ENCODE data around the gene PRRC2A. TPM values are rescaled to one million over a fixed set of nuclear protein-coding genes. Genes with fewer than 3 reads are reported as not detected.
A peak's percentile ranks its signal among the peaks of the same experiment; 100 is the strongest.

PRRC2A gene
- polyA plus RNA-seq, 1 donor (not counting 4 experiments of a cell fraction or from before 2014, with no cell fraction given): 20.5 TPM

DNA sequence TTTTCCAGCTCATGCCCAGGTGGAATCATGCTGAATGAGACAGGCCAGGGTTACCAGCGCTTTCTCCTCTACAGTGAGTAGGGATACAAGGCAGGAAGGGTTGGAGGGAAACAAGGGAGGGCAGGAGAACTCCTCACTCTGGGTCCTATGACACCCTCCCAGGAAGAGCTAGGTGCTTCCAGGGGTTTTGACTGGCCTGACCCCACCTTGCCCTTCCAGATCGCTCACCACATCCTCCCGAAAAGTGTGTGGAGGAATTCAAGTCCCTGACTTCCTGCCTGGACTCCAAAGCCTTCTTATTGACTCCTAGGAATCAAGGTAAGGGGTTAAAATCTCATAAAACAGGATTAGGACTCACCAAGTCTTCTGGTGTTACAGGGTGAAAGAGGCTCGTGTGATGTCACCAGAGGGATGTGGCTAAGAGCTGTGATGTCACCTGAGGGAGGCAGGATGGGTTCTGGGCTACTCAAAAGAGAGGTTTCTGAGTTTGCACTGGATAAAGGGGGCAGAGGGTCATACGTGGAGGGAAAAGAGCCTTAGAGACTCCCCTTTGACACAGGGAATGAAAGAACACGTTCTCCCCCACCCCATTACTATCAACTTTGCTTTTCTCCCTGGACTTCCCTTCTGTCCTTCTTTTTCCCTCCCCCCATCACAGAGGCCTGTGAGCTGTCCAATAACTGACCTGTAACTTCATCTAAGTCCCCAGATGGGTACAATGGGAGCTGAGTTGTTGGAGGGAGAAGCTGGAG, 37.1 kb downstream of the PRRC2A start:
- dilution Hi-C loops (cut with MboI; ENCODE audit: extremely low pct_ligation_motif_present, low sequenced_read_pairs): no loop called here
- Histone ChIP-seq H3K27ac (ENCODE audit: control insufficient read depth, insufficient read depth, low read length) (no peak overlapping the region), H3K4me3 (ENCODE audit: control insufficient read depth in 2 of 3, extremely low read depth in 1 of 3, insufficient read depth in 2 of 3, low read depth in 1 of 3, low read length in 3 of 3) (no peak overlapping the region), H2AFZ (ENCODE audit: control insufficient read depth, low read length) (no peak overlapping the region), H4K20me1 (ENCODE audit: control insufficient read depth, extremely low read depth, insufficient read depth, low read length) (no peaks in the 10 kb centered on the region), H3K9me3 (ENCODE audit: control insufficient read depth, low read depth, low read length) (no peaks in the 10 kb centered on the region), H3K4me1 (ENCODE audit: control insufficient read depth, extremely low read depth, insufficient read depth, low read length) (peaks cover 25% of the 10 kb centered on the region), H3K9me1 (ENCODE audit: control insufficient read depth, extremely low read depth, insufficient read depth, low read length) (no peaks in the 10 kb centered on the region), H3K27me3 (ENCODE audit: control insufficient read depth, extremely low read depth, insufficient read depth, low read length) (no peaks in the 10 kb centered on the region), H3K9ac (ENCODE audit: control insufficient read depth, extremely low read depth, insufficient read depth, low read length) (no peak overlapping the region), H3K79me2 (ENCODE audit: control insufficient read depth, insufficient read depth, low read length) (peaks cover 34% of the 10 kb centered on the region), H3K36me3 (ENCODE audit: control insufficient read depth in 2 of 2, extremely low read depth in 1 of 2, insufficient read depth in 2 of 2, low read length in 2 of 2) (peaks cover 8 to 10% of the 10 kb centered on the region in 2 experiments), H3K4me2 (ENCODE audit: control insufficient read depth, extremely low read depth, insufficient read depth, low read depth, low read length) (no peak overlapping the region)
- DNase-seq (ENCODE audit: low read depth, low spot score) (no peak), FAIRE-seq (no peak)
- no peak for TF ChIP-seq EZH2 (IDR thresholded peaks at IDR 0.05; ENCODE audit: low read length)
- TF ChIP-seq, protein P1, sequence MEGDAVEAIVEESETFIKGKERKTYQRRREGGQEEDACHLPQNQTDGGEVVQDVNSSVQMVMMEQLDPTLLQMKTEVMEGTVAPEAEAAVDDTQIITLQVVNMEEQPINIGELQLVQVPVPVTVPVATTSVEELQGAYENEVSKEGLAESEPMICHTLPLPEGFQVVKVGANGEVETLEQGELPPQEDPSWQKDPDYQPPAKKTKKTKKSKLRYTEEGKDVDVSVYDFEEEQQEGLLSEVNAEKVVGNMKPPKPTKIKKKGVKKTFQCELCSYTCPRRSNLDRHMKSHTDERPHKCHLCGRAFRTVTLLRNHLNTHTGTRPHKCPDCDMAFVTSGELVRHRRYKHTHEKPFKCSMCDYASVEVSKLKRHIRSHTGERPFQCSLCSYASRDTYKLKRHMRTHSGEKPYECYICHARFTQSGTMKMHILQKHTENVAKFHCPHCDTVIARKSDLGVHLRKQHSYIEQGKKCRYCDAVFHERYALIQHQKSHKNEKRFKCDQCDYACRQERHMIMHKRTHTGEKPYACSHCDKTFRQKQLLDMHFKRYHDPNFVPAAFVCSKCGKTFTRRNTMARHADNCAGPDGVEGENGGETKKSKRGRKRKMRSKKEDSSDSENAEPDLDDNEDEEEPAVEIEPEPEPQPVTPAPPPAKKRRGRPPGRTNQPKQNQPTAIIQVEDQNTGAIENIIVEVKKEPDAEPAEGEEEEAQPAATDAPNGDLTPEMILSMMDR (optimal IDR thresholded peaks at IDR 0.05 in 1 of 3, IDR thresholded peaks at IDR 0.05 in 1 of 3, conservative IDR thresholded peaks at IDR 0.05 in 1 of 3; ENCODE audit: extremely low read depth in 1 of 3, insufficient read depth in 2 of 3, low read length in 3 of 3): no peak

DNA sequence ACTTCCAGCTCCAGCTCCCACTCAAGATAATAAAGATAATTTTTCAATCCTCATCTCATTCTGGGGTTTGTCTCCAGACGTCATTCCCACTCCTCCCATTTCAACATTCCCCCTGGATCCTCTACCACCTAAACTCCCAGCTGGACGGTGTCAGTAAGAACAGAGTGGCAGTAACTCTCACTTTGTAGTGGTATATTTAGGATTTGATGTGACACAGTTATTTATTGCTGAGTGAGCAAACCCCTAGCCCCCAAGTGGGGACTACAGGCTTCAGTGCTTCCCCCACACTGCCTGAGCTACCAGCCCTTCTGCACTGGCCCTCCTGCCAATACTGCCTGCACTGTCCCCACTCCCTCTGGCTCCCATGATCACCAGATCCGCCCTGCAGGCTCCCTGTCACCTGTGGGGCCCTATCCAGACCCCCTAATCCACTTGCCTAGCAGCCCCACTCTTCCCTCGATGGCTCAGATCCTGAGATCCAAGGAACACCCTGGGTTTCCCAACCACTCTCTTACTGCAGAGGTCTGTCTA, 37.7 kb downstream of the PRRC2A start:
- Histone ChIP-seq H3K27ac (ENCODE audit: control insufficient read depth, insufficient read depth, low read length) (no peak overlapping the region), H2AFZ (ENCODE audit: control insufficient read depth, low read length) (no peak overlapping the region), H3K79me2 (ENCODE audit: control insufficient read depth, insufficient read depth, low read length) (peaks cover 34% of the 10 kb centered on the region), H3K9me1 (ENCODE audit: control insufficient read depth, extremely low read depth, insufficient read depth, low read length) (no peaks in the 10 kb centered on the region), H3K9me3 (ENCODE audit: control insufficient read depth, low read depth, low read length) (no peaks in the 10 kb centered on the region), H3K4me1 (ENCODE audit: control insufficient read depth, extremely low read depth, insufficient read depth, low read length) (peaks cover 27% of the 10 kb centered on the region), H3K9ac (ENCODE audit: control insufficient read depth, extremely low read depth, insufficient read depth, low read length) (no peak overlapping the region), H3K4me2 (ENCODE audit: control insufficient read depth, extremely low read depth, insufficient read depth, low read depth, low read length) (peak overlapping the region; percentile 96), H3K36me3 (ENCODE audit: control insufficient read depth in 2 of 2, extremely low read depth in 1 of 2, insufficient read depth in 2 of 2, low read length in 2 of 2) (peaks cover 8 to 10% of the 10 kb centered on the region in 2 experiments), H3K27me3 (ENCODE audit: control insufficient read depth, extremely low read depth, insufficient read depth, low read length) (no peaks in the 10 kb centered on the region), H3K4me3 (ENCODE audit: control insufficient read depth in 2 of 3, extremely low read depth in 1 of 3, insufficient read depth in 2 of 3, low read depth in 1 of 3, low read length in 3 of 3) (no peak overlapping the region), H4K20me1 (ENCODE audit: control insufficient read depth, extremely low read depth, insufficient read depth, low read length) (no peaks in the 10 kb centered on the region)
- TF ChIP-seq, protein P1 (optimal IDR thresholded peaks at IDR 0.05 in 1 of 3, IDR thresholded peaks at IDR 0.05 in 1 of 3, conservative IDR thresholded peaks at IDR 0.05 in 1 of 3; ENCODE audit: extremely low read depth in 1 of 3, insufficient read depth in 2 of 3, low read length in 3 of 3): no peak
- no peak for TF ChIP-seq EZH2 (IDR thresholded peaks at IDR 0.05; ENCODE audit: low read length)
- dilution Hi-C loops (cut with MboI; ENCODE audit: extremely low pct_ligation_motif_present, low sequenced_read_pairs): no loop called here
- DNase-seq (ENCODE audit: low read depth, low spot score) (no peak), FAIRE-seq (no peak)
